Erythroblast (primary cell): ENCODE data around the gene KCNK17.

Source experiments
- GATA1 ChIP-seq: IDR thresholded peaks from 2 replicates; pipeline ENCODE4 v1.6.1; 2011; ENCODE audit warnings: low read depth, mild to moderate bottlenecking, control low read depth, low read length, moderate library complexity
- POLR2A ChIP-seq: IDR thresholded peaks from 2 replicates; pipeline ENCODE4 v1.6.1; 2011; ENCODE audit warnings: mild to moderate bottlenecking, low read length

GRCh38 chr6:39274903-39275302 is 39.3 kb downstream of the KCNK17 start:
- TF ChIP-seq POLR2A (no peak), GATA1 (no peak)
